Activated CD4-positive, alpha-beta memory T cell treated with anti-CD3 and anti-CD28 coated beads for 36 hours (primary cell): ENCODE measurements around the gene NUP37. TPM values are rescaled to one million over a fixed set of nuclear protein-coding genes. Genes with fewer than 3 reads are reported as not detected.

Source experiments
- CTCF ChIA-PET: fragments of 350-600 bp; sonication (Branson Sonifier 250); formaldehyde crosslinking; loops from one replicate; lab custom pipeline; 2021; ENCODE audit warnings: antibody characterized with exemption, inconsistent platforms; lab: Charles Lee
- POLR2A ChIA-PET: fragments of 350-600 bp; sonication (Branson Sonifier 250); formaldehyde crosslinking; loops from one replicate; lab custom pipeline; 2021; ENCODE audit warnings: antibody characterized with exemption; lab: Charles Lee
- DNase-seq: peaks from one replicate; pipeline ENCODE4 v3.0.0-alpha.2; 2020
- H3K27ac Mint-ChIP-seq: one replicate; pipeline ENCODE4 v1.8.0; 2021; ENCODE audit warnings: mixed read lengths
- H3K27me3 Mint-ChIP-seq: one replicate; pipeline ENCODE4 v1.8.0; 2021; ENCODE audit warnings: mixed read lengths
- H3K36me3 Mint-ChIP-seq: one replicate; pipeline ENCODE4 v1.8.0; 2021; ENCODE audit warnings: mixed read lengths
- H3K4me1 Mint-ChIP-seq: one replicate; pipeline ENCODE4 v1.8.0; 2021; ENCODE audit warnings: low read depth, mixed read lengths
- H3K4me3 Mint-ChIP-seq: one replicate; pipeline ENCODE4 v1.8.0; 2021; ENCODE audit warnings: mild to moderate bottlenecking, mixed read lengths
- H3K9me3 Mint-ChIP-seq: one replicate; pipeline ENCODE4 v1.8.0; 2021; ENCODE audit warnings: mixed read lengths
- intact Hi-C: fragments of 100-400 bp; cut with micrococcal nuclease; formaldehyde crosslinking; loops from one replicate; pipeline ENCODE4 v1.15.1; 2023
- total RNA-seq, 2 experiments: library from RNA; stranded (reverse); gene quantifications; one replicate each; pipeline ENCODE4 v1.2.3, GENCODE V29; 2021

The NUP37 gene
- total RNA-seq, 2 experiments from 2014 or later, result 86.8 to 89.5 TPM

DNA sequence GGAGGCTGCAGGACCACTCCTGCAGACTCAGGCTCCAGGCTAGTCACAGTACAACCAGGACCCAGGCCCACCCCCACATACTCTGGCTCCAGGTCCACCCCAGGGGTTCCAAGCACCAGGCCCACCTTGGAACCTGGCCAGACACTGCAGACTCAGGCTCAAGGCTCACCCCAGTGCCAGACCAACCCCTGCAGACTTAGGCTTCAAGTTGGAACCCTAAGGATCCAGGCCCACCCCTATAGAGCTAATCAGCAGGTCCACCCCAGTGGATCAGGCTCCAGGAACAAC, 66.9 kb downstream of the NUP37 start:
- Mint-ChIP-seq H3K27me3 (no peaks in the 10 kb centered on the region), H3K4me1 (peaks cover 32% of the 10 kb centered on the region), H3K9me3 (no peaks in the 10 kb centered on the region), H3K36me3 (peaks cover 39% of the 10 kb centered on the region), H3K27ac (no peak overlapping the region), H3K4me3 (no peak overlapping the region)
- DNase-seq, result no peak
- intact Hi-C loops, result no loop called here
- POLR2A ChIA-PET, result no interaction called here
- CTCF ChIA-PET, result no interaction called here

DNA sequence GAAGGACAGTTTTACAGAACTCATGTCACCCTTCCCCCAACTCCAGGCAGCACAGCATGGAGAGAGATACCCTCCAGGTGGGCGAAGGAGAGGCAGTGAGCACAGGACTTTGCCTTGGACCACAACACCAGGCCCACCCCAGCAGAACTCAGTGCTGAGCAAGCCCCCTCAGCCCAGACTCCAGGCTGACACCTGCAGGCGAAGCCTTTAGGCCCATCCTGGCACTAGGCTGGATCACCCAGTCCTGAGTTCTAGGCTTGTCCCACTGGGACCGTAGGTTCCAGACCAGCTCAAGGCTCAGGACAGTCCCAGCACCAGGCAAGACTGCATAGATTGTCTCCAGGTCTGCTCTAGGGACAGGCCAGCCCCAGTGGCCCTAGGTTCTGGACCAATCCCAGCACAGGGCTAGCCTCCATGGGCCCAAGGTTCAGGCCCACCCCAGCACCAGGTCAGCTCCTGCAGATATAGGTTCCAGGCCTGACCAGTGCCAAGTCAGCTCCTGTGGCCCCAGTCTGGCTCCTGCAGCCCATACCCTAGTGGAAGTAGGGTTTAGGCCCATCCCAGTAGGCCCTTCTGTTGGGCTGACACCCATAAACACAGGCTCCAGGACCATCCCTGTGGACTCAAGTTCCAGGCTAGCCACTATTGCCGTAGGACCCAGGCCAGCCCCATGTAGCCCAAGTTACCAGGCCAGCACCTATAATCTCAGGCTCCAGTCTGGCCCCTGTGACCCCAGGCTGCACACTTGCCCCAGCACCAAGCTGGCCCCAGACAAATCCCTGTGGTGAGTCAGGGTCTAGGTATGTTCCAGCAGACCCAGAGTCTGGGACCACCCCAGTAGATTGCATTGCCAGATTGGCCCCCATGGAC, 67.5 kb downstream of the NUP37 start:
- CTCF ChIA-PET, result no interaction called here
- no peak for DNase-seq
- Mint-ChIP-seq H3K9me3 (no peaks in the 10 kb centered on the region), H3K36me3 (peaks cover 33% of the 10 kb centered on the region), H3K27me3 (no peaks in the 10 kb centered on the region), H3K4me1 (peaks cover 27% of the 10 kb centered on the region), H3K27ac (no peak overlapping the region), H3K4me3 (no peak overlapping the region)
- POLR2A ChIA-PET, result no interaction called here
- intact Hi-C loops, result no loop called here

DNA sequence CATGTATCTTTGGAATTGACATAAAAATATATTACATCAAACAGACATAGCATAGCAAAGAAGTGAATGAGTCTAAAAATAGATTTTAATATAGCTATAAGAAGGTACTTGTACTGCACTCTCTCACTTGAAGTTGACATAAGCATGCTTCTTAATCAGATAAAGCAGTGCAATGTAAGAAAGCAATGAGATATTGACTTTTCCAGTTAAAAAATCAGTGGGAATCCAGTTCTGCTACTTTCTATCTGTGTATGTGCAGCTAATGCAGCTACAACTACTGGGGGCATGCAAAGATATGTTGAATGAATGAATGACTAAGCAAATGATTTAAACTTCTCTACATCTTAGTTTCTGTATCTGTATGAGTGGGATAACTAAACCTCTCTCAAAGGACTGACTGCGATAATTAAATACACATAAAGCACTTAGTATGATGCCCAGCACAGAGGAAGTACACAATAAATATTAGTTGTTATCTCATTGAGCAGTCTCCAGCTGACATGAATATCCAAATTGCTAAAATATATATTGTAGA, 68.4 kb downstream of the NUP37 start:
- CTCF ChIA-PET, result no interaction called here
- Mint-ChIP-seq H3K36me3 (peaks cover 25% of the 10 kb centered on the region), H3K27ac (no peak overlapping the region), H3K27me3 (no peaks in the 10 kb centered on the region), H3K4me3 (no peak overlapping the region), H3K4me1 (peaks cover 22% of the 10 kb centered on the region), H3K9me3 (no peaks in the 10 kb centered on the region)
- no peak for DNase-seq
- intact Hi-C loops, result no loop called here
- POLR2A ChIA-PET, result no interaction called here

DNA sequence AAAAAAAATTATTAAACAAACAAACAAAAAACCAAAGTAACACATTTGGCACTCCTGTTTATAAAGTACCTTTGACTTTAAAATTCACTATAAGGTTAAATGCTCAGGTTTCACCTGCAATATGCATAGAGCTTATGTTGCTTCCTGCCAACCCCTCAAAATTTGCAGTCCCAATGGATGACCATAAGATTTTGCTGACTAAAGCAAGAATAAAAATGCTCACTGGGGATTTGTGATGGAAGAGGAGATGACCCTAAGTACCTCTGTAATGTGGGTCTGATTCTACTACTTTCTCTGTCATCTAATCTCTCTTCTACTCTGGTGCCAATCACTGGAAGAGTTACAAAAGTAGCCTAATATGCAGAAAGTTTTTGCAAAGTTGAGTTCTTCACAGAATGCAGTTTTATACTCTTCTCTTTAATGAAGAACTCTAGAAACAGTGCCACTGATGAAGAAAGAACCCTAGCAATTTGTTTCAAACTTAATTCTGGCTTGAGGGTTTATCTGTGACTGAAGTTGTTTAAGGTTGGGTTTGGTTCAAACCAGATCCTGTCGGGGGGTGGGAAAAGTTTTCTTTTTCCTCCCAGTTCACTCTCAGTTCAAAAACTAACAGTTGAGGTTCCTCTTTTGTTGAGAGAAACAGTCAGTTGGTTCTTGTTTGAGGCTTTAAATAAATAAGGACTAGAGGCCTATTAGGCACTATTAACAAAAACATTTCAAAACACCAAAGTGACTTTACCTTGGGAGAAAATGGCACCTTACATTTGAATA, 69.1 kb downstream of the NUP37 start:
- H3K27ac Mint-ChIP-seq, result peak overlapping the region; percentile 38
- H3K4me1 Mint-ChIP-seq, result peaks cover 22% of the 10 kb centered on the region
- intact Hi-C loops, result no loop called here
- DNase-seq, result no peak
- no peaks in the 10 kb centered on the region for H3K27me3 Mint-ChIP-seq
- H3K9me3 Mint-ChIP-seq, result no peaks in the 10 kb centered on the region
- ChIA-PET CTCF (no interaction called here), POLR2A (no interaction called here)
- H3K4me3 Mint-ChIP-seq, result no peak overlapping the region
- H3K36me3 Mint-ChIP-seq, result peaks cover 21% of the 10 kb centered on the region

DNA sequence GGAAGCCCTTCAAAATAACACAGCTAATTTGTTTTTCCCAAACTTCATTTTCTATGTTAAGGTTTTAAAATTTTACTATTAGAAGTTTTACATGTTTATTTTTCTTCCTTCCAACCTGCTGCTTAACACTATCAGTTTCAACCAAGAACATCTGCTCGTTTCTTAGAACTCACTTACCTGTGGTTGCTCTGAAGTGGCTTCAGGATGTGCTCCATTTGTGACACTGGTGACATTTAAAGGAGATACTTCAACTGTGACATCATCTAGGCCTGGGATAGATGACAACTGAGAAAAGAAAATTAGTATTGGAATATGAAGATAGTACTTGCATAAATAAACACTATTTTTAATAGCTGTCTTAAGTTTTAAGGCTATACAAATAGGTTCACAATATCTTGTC, 76.0 kb downstream of the NUP37 start:
- H3K4me3 Mint-ChIP-seq, result no peak overlapping the region
- no peaks in the 10 kb centered on the region for H3K27me3 Mint-ChIP-seq
- H3K36me3 Mint-ChIP-seq, result peaks cover 10% of the 10 kb centered on the region
- no peak overlapping the region for H3K27ac Mint-ChIP-seq
- H3K4me1 Mint-ChIP-seq, result peaks cover 12% of the 10 kb centered on the region
- DNase-seq, result no peak
- CTCF ChIA-PET, result interaction anchor here (0.5 to 0.6 kb wide), 2 partner anchors 11 to 746 kb away, joined by 3 read pairs; no protein-coding TSS in a partner anchor
- POLR2A ChIA-PET, result interaction anchor here (1.0 kb wide), 1 partner anchor 18 kb away, joined by 3 read pairs; the partner anchor contains the start of gene WASHC3
- no peaks in the 10 kb centered on the region for H3K9me3 Mint-ChIP-seq
- intact Hi-C loops, result loop anchor here (1.0 kb wide), 1 partner anchor 15 kb away; no protein-coding TSS in a partner anchor

DNA sequence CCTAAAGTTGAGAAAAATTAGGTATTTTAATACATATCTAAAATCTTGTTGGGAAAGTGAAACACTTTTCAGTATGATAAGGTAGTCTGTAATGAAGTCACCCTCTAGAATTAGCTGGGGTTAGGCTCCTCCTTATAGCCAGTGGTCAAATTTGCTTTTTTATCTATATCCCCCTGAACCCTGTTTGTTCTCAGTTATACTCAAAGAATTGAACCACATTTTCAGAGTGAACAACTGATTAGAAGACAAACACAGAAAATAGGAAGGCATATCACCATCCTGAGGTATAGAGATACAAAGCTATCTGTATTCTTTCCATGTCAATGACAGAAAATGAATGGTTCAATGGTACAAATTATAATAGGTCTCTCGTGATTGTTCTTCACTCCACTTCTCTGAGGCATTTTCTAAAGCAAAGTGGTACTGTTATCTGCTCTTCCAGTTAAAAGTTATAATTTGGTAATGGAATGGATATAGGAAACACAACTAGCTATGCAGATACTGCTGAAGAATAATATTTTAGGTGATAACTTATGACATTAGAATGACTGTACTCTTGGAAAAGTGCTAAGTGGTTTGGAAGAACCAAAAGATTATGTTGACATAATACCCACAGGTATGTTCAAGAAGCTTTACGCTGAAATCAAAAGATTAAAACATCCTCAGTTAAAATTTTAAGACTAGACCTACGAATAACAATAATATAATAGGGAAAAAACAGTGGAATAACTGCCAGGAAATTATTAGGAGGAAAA, 85.7 kb downstream of the NUP37 start:
- intact Hi-C loops, result no loop called here
- ChIA-PET POLR2A (no interaction called here), CTCF (no interaction called here)
- no peak for DNase-seq
- no peaks in the 10 kb centered on the region for H3K4me1 Mint-ChIP-seq
- no peaks in the 10 kb centered on the region for H3K27me3 Mint-ChIP-seq
- no peaks in the 10 kb centered on the region for H3K9me3 Mint-ChIP-seq
- no peak overlapping the region for H3K27ac Mint-ChIP-seq
- H3K36me3 Mint-ChIP-seq, result peaks cover 36% of the 10 kb centered on the region
- H3K4me3 Mint-ChIP-seq, result no peak overlapping the region

DNA sequence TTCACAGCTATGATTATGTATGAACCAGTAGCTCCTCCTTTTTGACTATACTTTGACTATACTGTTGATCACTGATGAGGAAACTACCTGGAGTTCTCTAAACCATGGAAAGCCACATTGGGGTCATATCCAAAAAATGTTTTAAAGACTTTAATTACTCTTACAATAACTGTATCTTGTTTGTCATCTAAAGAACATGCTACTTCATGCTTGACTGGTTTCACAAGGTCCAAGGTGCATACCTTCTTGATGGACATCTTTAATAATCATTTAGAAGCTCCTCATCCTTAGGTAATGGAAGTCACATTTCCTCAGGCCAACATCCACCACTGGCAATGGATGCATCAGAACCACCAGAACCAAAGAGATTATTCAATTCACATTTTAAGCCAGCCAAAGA, 88.1 kb downstream of the NUP37 start:
- H3K4me1 Mint-ChIP-seq, result no peaks in the 10 kb centered on the region
- ChIA-PET POLR2A (no interaction called here), CTCF (interaction anchor here (1.0 to 1.4 kb wide), 2 partner anchors 15 to 111 kb away, joined by 3 read pairs; no protein-coding TSS in a partner anchor)
- no peaks in the 10 kb centered on the region for H3K27me3 Mint-ChIP-seq
- peaks cover 29% of the 10 kb centered on the region for H3K36me3 Mint-ChIP-seq
- no peak for DNase-seq
- H3K4me3 Mint-ChIP-seq, result no peak overlapping the region
- intact Hi-C loops, result no loop called here
- H3K27ac Mint-ChIP-seq, result no peak overlapping the region
- H3K9me3 Mint-ChIP-seq, result no peaks in the 10 kb centered on the region

DNA sequence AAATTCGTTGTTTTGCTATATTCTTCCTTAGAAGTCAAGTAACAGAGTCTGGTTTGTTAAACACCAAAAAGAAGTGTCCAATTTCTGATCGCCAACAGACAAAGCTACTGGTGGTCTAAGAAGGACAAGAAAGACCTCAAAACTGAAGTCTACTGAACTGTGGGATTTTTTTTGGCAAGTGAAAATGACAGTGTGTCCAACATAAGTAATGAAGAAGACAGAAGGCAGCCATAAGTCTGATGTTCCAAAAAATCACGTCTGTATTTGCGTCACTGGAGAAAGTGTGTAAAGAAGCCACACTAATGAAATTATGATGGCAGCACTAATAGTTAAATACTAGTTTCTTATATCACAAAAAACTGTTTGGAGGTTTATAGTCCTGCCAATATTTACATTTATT, 90.8 kb downstream of the NUP37 start:
- no peak for DNase-seq
- no peaks in the 10 kb centered on the region for H3K9me3 Mint-ChIP-seq
- H3K27ac Mint-ChIP-seq, result no peak overlapping the region
- no peak overlapping the region for H3K4me3 Mint-ChIP-seq
- ChIA-PET CTCF (no interaction called here), POLR2A (no interaction called here)
- no peaks in the 10 kb centered on the region for H3K4me1 Mint-ChIP-seq
- intact Hi-C loops, result no loop called here
- H3K36me3 Mint-ChIP-seq, result peaks cover 17% of the 10 kb centered on the region
- no peaks in the 10 kb centered on the region for H3K27me3 Mint-ChIP-seq

DNA sequence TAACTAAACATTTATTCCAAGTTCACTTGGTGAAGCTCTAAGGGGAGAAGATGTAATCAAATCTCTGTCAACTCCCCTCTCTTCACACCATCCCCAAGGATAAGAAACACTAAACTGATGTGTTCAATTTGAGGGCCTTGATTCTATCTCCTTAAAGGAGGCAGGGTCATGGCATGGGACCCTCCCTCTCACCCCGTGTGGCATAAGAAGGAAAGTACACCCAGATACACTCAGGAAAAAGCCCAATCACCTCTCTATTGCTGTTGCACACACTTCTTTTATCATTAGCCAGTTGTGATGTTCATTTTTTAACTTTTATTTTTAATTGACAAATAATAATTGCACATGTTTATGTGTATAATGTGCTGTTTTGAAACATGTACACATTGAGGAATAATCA, 93.2 kb downstream of the NUP37 start:
- H3K4me3 Mint-ChIP-seq, result no peak overlapping the region
- H3K27ac Mint-ChIP-seq, result no peak overlapping the region
- H3K4me1 Mint-ChIP-seq, result no peaks in the 10 kb centered on the region
- peaks cover 11% of the 10 kb centered on the region for H3K36me3 Mint-ChIP-seq
- no peaks in the 10 kb centered on the region for H3K27me3 Mint-ChIP-seq
- H3K9me3 Mint-ChIP-seq, result no peaks in the 10 kb centered on the region
- no peak for DNase-seq
- intact Hi-C loops, result no loop called here
- ChIA-PET CTCF (no interaction called here), POLR2A (no interaction called here)

DNA sequence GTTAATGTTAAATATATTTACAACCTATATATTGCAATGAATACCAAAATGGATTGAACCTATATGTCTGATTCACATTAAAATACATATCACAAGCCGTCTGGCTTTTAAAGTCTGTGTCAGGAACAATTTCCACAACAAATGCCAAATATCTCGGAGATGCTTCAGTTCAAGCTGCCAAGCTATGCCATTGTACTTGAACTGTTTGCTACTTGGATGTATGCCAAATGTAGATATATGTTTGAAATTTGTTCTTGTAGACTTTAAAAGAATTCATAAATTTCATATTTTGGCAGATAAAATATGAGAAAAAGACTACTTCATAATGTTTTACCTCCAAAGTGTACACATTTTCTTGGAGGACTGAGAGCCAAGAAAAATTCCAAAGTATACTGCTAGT, 95.1 kb downstream of the NUP37 start:
- Mint-ChIP-seq H3K36me3 (peaks cover 11% of the 10 kb centered on the region), H3K9me3 (no peaks in the 10 kb centered on the region), H3K27me3 (no peaks in the 10 kb centered on the region), H3K4me3 (no peak overlapping the region), H3K27ac (no peak overlapping the region), H3K4me1 (no peaks in the 10 kb centered on the region)
- ChIA-PET POLR2A (no interaction called here), CTCF (interaction anchor here (0.6 kb wide), 1 partner anchor 106 kb away, joined by 3 read pairs; no protein-coding TSS in a partner anchor)
- DNase-seq, result no peak
- intact Hi-C loops, result no loop called here

DNA sequence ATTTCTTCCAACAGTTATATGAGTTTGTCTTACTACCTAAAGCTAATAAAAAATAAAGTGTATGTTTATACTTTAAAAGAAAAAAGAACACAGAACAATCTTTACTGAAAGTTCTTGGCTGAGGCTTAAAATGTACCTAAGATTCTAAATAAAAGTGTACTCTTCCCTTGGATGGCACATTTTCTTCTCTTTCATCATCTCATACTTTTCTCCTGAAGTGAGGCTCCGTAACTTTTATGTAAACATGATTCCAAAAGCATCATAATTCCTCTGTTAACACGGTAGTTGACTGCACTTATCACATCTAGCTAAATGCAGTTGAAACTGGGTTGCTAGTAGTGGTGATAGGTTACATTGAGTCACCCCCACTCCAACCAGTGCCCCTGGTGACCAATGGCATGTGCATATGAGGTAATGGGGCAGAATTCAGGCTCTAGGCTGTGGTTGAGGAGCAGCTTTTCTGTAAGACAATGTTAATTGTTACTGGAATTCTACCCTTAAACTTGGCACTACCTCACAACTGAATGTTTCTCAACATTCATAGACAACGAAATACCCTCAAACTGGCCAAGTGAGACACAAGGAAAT, 96.5 kb downstream of the NUP37 start:
- CTCF ChIA-PET, result no interaction called here

More for the DNA sequence above, 96.5 kb downstream of the NUP37 start:
- intact Hi-C loops, result no loop called here
- no peaks in the 10 kb centered on the region for H3K9me3 Mint-ChIP-seq
- H3K4me3 Mint-ChIP-seq, result no peak overlapping the region
- H3K36me3 Mint-ChIP-seq, result peaks cover 11% of the 10 kb centered on the region
- H3K4me1 Mint-ChIP-seq, result no peaks in the 10 kb centered on the region
- H3K27me3 Mint-ChIP-seq, result no peaks in the 10 kb centered on the region
- no peak overlapping the region for H3K27ac Mint-ChIP-seq
- POLR2A ChIA-PET, result no interaction called here
- no peak for DNase-seq
